NCI-H2029 (cell line): ENCODE results near the gene CASP12.

ENCODE experiments used
- DNase-seq: peaks from one replicate; lab custom pipeline; 2025; lab: John Stamatoyannopoulos, UW

Gene CASP12

DNA sequence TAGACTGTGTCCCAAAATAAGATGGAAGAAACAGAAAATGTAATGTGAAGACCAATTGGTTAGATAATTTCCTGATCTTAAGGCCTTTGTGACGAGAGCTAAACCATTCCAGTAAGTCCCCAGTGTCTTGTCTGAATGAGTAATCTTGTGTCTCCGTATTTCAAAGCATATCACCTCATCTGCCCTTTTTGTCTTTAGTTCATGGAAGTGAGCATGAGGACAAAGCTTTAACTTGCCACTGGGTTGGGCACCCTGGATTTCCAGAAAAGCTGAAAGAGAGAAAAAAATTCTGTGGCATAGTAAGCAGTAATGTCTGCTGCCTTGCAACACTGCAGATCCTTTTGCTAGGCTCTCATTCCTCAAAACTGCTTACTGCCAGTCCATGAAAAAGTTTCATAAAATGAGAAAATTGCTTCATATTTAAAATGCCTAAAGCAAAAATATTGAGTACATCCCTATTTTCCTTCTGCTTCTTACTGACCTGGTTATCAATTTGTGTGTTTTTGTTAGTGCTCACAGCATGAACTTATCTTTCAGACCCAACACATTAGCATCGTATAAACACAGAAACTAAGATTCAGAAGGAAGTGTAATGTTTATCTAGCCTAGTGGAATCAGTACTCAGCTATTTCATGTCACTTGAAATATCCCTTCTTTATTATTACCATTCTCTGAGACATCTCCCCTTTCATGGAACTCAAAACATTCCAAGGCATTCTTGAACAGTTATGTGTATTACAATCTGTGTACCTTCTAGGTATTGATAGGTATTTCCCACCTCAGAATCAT is 5.3 kb downstream of the CASP12 start:
- DNase-seq, result no peak

- DNase-seq, result no peak
Measured at GRCh38 chr11:104891135-104891534, 7.1 kb downstream of the CASP12 start.

DNA sequence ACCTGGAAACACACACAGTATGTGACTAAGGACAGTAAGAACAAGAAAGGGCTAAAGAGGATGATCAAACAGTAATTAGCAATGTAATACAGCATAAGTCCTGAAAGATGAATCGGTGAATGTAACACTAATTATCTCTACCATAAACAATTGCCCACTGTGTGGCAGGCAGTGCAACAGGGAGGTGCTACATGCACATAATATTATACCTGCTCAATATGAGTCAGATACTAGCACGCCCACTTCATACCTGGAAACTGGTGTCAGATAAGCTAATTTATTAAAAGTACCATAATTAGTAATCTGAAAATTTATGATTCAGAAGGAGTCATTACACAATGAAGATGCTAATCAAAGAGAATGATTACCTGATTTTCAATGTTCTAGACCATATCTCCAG is 14.9 kb downstream of the CASP12 start:
- no peak for DNase-seq

DNA sequence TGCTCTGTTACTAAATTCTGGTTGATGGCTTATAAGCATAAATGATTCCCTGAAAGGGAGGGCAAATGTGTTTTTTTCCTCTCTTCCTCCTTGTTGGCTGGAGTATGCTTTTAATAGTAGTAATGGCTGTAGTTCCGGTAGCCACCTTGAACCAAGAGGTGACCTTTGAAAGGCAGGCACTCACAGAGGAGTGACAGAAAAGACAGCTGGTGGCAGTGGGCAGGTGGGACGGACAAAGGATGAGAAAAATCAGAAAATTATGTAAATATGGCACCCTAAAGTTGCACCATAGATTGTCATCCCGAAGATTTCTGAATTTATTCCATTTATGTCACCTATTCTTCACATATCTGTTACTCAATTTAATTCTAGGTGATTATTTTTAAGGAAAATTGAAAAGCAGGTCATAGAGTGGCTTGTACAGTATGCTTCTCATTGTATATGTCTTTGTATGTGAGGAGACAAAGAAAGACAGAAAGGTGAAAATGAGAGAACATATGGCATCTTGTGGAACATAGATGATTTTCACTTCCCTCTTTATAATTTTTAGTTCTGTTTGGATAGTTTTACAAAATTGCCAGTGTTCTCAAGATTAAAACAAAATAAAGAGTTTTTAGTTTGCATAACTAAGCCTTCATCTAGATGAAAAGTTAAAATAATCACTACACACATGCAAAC is 17.0 kb downstream of the CASP12 start:
- DNase-seq, result no peak

DNA sequence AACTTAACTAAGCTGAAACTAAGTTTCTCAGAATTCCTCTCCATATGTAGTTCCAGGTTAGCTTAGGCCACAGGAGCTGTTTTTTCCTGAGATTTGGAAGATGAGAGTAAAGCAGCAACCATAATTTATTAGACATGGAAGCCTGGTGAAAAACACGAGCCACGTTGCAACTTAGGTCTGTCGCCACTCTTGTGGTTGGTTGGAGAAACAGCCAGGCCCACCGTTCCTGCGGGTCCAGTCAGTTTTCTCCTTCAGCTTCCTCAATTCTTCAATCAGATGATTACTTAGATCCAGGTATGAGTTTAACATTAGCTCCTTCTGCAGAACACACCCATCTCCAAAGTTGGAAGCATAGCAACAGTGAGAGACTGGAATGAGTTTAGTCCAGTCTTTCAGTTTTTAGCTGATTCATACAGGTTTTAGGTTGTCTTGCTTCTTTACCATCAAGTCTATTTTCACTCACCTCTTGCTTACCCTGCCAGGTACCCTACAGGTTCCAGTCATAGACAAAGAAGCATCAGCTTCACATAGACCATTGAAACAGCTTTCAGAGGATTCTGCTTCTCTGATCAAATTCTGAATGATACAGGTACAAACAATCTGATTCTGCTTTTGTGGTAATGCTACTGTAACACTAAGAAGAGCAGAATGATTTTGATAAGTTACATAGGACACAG is 18.6 kb downstream of the CASP12 start:
- DNase-seq, result no peak

DNA sequence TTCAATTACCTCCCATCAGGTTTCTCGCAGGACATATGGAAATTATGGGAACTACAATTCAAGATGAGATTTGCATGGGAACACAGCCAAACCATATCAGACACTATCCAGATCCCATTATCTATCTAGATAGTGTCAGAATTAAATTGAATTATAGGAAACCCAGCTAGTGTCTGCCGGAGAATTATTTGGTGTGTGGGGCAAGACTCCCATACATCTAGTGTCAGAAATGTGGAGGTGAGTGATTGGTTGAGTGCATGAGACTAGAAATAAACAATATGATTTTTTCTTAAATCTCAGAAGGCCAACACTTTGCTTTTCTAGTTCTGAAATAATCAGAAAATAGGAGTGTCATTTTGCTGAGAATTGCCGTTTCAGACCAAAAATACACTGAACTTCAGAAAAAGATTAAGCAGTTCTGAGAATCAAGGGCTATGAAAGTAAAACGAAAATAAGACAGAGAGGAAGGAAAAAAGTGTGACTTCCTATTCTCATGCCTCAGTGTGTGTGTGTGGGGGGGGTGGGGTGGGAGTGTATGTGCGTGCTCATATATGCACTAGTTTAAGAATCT is 21.3 kb downstream of the CASP12 start:
- DNase-seq, result no peak

GRCh38 chr11:104876324-104876723 is 21.9 kb downstream of the CASP12 start:
- no peak for DNase-seq

DNA sequence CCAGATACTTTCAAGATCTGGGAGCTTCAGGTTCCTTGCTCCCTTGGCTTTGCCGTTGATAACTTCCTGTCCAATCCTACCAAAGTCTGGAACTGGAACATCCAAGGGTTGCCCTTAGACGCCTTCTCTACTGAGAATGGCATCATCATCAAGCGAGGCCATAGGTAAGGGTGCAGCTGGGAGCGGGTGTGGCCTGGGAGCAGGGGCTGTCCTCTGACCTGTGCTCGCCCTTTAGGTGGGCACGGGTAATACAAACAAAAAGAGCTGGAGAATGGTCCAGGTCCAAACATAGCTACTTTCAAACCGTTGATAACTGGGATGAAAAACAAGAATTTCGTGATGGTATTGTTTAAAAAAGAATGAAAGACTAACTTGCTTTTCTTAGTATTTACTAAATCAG is 25.0 kb downstream of the CASP12 start:
- DNase-seq, result no peak

DNA sequence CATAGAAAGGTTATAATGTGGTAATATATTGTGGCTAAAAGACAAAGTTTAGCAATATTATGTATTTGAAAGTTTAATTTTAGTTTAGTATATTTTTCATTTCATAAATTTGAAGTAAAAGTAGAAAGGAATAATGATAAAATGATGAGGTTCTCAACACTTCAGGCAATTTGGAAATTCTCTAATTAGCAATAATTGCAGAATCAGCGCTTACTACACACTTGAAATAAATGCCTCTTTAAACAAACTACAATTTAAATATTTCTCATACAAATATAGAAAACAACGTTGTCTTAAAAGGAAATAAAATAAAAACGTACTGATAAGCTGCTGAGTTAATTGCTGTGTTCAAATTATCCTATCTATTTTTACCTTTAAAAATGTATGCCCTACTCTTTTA is 25.9 kb downstream of the CASP12 start:
- no peak for DNase-seq

DNA sequence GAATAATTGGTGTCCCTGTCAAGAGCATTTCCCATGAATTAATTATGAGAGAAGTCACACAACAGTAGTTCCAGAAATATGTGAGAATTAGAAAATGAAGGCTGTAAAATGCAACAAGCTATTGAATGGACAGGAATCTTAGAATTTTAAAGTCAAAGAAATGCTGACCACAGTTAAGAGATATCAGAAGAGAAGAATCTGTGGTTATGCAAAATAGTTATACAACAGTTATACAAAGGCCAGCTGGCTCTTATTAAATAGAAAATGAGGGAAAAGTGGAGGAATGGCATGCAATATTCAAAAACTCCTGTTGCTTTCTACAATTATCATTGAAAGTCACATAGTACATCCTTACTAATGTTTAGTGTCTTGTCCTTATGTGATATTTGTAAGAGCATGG is 27.4 kb downstream of the CASP12 start:
- DNase-seq, result no peak

DNA sequence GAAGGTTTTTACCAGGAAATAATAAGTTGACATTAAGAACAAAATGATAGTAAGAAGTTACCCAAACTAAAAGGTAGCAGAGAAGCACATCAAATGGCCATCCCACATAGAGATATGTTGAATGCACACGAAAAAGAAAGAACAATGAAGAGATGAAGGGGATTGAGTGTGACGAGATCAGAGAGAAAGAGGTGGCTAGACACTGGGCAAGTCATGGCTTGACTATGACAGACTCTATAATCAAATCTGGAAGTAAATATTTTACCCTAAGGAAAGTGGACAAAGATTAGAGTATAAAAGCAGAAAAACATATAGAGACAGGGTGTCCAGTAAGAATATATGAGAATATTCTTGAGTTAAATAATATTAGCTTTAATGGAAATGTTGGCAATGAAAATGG is 31.4 kb downstream of the CASP12 start:
- DNase-seq, result no peak

- no peak for DNase-seq
Measured at GRCh38 chr11:104858882-104859775, 39.1 kb downstream of the CASP12 start.

DNA sequence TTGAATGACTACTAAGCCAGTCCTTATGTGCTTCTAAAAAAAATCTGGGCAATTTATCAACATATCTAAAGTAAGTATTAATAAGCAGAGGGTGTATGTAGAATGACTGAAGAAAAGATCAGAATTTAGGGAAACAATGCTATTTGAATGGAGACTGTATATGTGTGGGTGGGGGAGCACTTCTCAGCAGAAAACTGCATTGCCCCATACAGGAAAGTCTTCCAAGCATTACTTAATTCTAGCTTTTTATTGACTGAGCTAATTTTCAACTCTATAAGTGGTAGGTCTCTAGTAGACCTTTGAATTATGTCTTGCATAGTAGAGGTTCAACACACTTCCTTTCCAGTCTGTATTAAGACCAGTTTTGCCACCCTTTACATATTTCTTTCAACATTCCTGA is 41.7 kb downstream of the CASP12 start:
- no peak for DNase-seq

DNA sequence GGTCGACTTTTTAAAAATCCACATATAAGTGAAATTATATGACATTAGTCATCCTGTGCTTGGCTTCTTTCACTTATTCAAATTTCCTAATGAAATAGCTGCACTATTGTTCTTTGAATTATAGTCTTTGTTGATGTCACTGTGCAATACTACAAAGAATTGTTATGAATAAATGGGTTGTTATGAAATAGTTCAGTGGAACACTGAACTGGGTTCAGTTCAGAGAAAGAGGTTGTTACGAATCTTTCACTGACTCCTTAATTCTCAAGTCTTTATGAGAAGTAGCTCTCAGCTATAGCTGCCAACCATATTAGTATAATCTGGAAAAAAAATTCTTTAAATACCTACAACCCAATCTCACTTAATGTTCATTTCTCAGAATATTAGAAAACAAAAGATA is 42.3 kb downstream of the CASP12 start:
- DNase-seq, result no peak

GRCh38 chr11:104853276-104853675 is 45.0 kb downstream of the CASP12 start:
- DNase-seq, result no peak

- no peak for DNase-seq
Measured at GRCh38 chr11:104852811-104853210, 45.4 kb downstream of the CASP12 start.

DNA sequence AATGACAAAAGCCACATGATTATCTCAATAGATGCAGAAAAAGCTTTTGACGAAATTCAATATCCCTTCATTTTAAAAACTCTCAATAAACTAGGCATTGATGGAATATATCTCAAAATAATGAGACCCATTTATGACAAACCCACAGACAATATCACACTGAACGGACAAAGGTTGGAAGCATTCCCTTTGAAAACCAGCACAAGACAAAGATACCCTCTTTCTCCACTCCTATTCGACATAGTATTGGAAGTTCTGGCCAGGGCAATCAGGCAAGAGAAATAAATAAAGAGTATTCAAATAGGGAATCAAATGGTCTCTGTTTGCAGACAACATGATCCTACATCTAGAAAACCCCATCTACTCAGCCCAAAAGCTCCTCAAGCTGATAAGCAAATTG is 52.0 kb downstream of the CASP12 start:
- DNase-seq, result no peak

DNA sequence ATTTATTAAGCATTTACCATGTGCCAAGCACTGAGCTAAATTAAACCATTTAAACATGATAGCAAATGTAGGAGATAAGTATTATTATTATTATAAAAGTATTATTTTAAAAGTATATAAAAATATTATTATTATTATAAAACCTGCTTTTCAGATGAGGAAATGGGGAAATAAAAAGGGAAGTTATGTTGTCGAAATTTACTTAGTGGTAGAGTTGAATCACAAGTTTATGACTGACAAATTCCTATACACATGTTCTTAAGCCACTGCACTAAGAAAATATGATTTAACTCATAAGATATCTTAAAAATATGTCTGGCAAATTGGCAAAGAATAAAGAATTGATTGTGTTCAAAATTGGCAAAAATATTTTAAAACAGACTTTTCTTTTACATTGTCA is 53.8 kb downstream of the CASP12 start:
- DNase-seq, result no peak

GRCh38 chr11:104843150-104843836 is 55.0 kb downstream of the CASP12 start:
- DNase-seq, result no peak

- no peak for DNase-seq
Measured at GRCh38 chr11:104841973-104842525, 56.2 kb downstream of the CASP12 start.

GRCh38 chr11:104841185-104841584 is 57.1 kb downstream of the CASP12 start:
- no peak for DNase-seq
